Muscle of leg (tissue), 11 donors: ENCODE measurements around the gene PLCB1. TPM values are rescaled to one million over a fixed set of nuclear protein-coding genes. Genes with fewer than 3 reads are reported as not detected.
A peak's percentile ranks its signal among the peaks of the same experiment; 100 is the strongest.
"Not testable (repeated sequence)": the region's sequence is repeated elsewhere in the genome, so short reads cannot be mapped to it uniquely, and the experiment has no call there.

Source experiments
- DNase-seq: peaks from one replicate; pipeline ENCODE4 v3.0.0; 2013
- H3K27ac ChIP-seq: one replicate; pipeline ENCODE4 v1.5.1; 2013; ENCODE audit warnings: mild to moderate bottlenecking, low read length, control low read depth
- H3K27me3 ChIP-seq: one replicate; pipeline ENCODE4 v1.6.1; 2013; ENCODE audit warnings: low read length; ENCODE audit not compliant: control insufficient read depth, insufficient read depth
- H3K36me3 ChIP-seq: one replicate; pipeline ENCODE4 v1.6.1; 2013; ENCODE audit warnings: low read length; ENCODE audit not compliant: control insufficient read depth, insufficient read depth
- H3K4me1 ChIP-seq: one replicate; pipeline ENCODE4 v1.6.1; 2013; ENCODE audit warnings: low read length; ENCODE audit not compliant: control insufficient read depth, insufficient read depth
- H3K4me3 ChIP-seq: one replicate; pipeline ENCODE4 v1.5.1; 2013; ENCODE audit warnings: low read length, control low read depth
- H3K9me3 ChIP-seq: replicated peaks from 2 replicates; pipeline ENCODE4 v1.6.1; 2013; ENCODE audit warnings: low read depth, low read length; ENCODE audit not compliant: control insufficient read depth
- WGBS: methylation state at CpG from one replicate; pipeline ENCODE4 v1.1.5; 2013; ENCODE audit warnings: missing lambda C conversion rate; ENCODE audit not compliant: insufficient coverage; 5-methylcytosine and 5-hydroxymethylcytosine counted together
- polyA plus RNA-seq, 8 donors: library from polyadenylated mRNA; unstranded; fragments of 120-200 nt; gene quantifications; one replicate each; pipeline versions ENCODE4 v1.2.1 to v1.2.3, GENCODE V29; 2013; ENCODE audit warnings: inconsistent platforms in 1 of 8, low replicate concordance in 1 of 8; ENCODE audit not compliant: insufficient read length in 8 of 8, insufficient read depth in 1 of 8
- total RNA-seq: library from RNA; stranded (reverse); fragments of 120-200 nt; gene quantifications from one replicate; pipeline ENCODE4 v1.2.4, GENCODE V29; 2013

Gene PLCB1
- total and polyA plus RNA-seq, 9 donors: 6.8 to 14.3 (median 9.0) TPM

DNA sequence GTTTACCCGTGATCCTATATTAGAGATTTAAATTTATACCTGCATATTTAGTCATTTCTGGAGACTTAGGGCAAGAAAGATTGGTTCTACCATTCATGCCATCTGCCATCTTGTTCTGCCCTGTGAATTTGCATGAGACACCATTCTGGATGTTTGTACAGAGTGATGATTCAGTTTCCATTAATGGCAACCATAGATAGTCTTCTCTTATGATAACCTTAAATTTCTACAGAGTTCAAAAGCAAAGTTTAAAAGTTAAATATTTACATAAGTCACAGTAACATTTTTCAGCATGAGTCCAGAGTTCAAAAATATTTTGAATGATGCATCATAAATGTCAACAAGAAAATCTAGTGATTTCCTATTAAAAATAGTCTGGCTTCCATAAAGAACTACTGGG is 23.2 kb downstream of the PLCB1 start:
- DNase-seq: no peak
- Histone ChIP-seq H3K4me3 (no peak overlapping the region), H3K9me3 (no peaks in the 10 kb centered on the region), H3K36me3 (no peaks in the 10 kb centered on the region), H3K27me3 (no peaks in the 10 kb centered on the region), H3K4me1 (peaks cover 7% of the 10 kb centered on the region), H3K27ac (peak overlapping the region; percentile 24)
- no CpG with 5 or more reads among the region's 1 CpG for WGBS

DNA sequence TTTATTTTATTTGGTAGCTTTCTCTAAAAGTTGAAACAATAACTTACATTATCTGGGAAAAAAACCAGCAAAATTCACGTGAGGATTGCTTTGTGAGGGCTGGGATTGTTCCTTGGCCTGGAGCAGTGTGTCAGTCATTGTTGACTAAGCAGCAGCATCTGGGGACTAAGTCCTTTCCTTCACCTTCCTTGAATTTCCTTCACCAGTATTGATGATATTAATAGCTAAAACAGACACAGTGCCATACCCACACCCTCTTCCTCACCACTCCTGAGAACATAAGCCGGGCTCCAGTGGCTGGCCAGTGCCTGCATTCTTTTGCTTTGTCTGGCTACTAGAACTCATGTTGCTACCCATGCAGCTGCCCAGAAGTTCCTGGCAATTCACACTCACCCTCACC is 23.7 kb downstream of the PLCB1 start:
- peaks cover 7% of the 10 kb centered on the region for H3K4me1 ChIP-seq
- H3K4me3 ChIP-seq: no peak overlapping the region
- H3K36me3 ChIP-seq: no peaks in the 10 kb centered on the region
- peak overlapping the region; percentile 35 for H3K27ac ChIP-seq
- WGBS: 83% methylated on average over 1 of the region's 2 CpGs
- peak; percentile 48 for DNase-seq
- H3K27me3 ChIP-seq: no peaks in the 10 kb centered on the region
- no peaks in the 10 kb centered on the region for H3K9me3 ChIP-seq

DNA sequence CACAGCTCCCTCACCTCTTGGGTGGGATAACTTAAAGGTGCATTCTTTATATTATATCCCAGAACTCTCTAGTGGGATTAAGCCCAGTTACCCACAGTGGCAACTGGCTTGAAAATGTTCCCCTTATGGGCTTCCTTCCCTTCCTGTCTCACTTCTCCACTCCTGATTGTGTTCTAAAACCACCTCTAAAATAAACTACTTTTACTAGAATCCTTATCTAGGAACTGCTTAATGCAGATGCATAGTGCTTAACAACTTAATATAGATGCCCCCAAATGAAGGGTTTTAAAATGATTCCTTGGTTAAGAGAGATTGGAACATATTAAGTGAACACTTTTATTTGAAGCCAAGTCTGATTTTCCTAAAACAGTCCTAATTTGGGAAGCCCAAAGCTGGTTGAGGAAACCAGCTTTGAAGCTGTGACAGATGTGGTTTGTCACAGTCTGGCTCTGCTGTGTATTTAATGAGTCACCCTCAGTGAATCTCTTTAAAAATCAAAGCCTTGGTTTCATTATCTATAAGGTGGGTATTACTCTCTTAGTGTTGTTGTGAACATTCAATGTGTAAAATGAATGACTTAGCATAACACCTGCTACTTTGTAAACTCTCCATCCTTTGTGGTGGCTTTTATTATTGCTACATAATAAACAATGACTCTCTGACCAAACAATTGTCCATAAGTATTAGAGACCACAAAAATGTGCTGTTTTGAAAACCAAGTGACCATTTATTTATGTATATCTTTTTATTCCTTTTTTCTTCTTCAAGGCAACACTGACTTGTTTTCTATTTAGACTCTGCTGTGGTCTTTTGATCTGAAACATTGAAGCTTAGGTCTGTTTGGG is 24.4 kb downstream of the PLCB1 start:
- H3K36me3 ChIP-seq: no peaks in the 10 kb centered on the region
- no peaks in the 10 kb centered on the region for H3K9me3 ChIP-seq
- peaks cover 5% of the 10 kb centered on the region for H3K4me1 ChIP-seq
- no peak overlapping the region for H3K4me3 ChIP-seq
- no peaks in the 10 kb centered on the region for H3K27me3 ChIP-seq
- DNase-seq: no peak
- no peak overlapping the region for H3K27ac ChIP-seq

DNA sequence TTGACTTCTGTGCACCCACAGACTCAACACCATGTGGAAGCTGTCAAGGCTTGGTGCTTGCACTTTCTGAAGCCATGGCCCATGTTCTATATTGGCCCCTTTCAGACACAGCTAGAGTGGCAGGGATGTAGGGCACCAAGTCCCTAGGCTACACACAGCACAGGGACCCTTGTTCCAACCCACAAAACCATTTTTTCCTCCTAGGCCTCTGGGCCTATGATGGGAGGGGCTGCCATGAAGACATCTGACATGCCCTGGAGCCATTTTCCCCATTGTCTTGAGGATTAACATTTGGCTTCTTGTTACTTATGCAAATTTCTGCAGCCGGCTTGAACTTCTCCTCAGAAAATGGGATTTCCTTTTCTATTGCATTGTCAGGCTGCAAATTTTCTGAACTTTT is 27.2 kb downstream of the PLCB1 start:
- not testable (repeated sequence) for DNase-seq, H3K9me3 ChIP-seq, H3K4me1 ChIP-seq, H3K4me3 ChIP-seq, H3K36me3 ChIP-seq, H3K27ac ChIP-seq, H3K27me3 ChIP-seq
- no CpG with 5 or more reads among the region's 1 CpG for WGBS

DNA sequence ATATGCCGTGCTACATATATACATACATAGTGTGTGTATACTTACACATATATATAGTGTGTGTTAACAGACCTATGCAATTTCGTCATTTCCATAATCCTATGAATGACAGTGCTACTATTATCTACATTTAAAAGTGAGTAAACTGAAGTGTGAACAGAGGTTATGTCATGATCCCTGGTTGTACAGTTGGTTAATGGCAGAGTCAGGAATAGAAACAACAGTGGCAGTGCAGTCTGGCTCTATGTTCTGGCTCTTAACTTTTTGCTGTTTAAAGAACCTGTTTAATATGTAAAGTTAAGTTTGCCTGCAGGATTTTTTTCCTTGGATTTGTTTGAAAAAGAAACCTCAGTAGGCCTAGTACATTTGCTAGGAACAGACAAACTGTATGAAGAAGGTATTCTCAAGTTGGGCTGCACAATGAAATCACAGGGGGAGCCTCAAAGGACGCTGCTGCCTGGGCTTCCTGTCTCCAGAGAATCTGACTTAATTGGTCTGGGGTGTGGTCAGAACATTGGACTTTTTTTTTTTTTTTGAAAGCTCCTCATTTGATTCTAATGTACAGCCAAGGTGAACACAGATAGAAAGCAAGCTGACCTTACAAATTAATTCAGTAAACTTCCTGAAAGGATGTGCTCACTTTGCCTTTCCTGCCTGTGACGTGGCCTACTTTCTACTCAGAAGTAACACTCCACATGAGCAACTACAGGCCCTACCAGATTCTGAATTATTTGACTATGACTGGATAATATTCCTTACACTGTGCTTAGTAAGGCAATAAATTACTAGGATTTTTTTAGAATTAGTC is 29.4 kb downstream of the PLCB1 start:
- H3K4me1 ChIP-seq: no peaks in the 10 kb centered on the region
- no peaks in the 10 kb centered on the region for H3K9me3 ChIP-seq
- no peaks in the 10 kb centered on the region for H3K36me3 ChIP-seq
- no CpG with 5 or more reads among the region's 4 CpGs for WGBS
- no peak for DNase-seq
- H3K27me3 ChIP-seq: no peaks in the 10 kb centered on the region
- H3K27ac ChIP-seq: no peak overlapping the region
- no peak overlapping the region for H3K4me3 ChIP-seq

DNA sequence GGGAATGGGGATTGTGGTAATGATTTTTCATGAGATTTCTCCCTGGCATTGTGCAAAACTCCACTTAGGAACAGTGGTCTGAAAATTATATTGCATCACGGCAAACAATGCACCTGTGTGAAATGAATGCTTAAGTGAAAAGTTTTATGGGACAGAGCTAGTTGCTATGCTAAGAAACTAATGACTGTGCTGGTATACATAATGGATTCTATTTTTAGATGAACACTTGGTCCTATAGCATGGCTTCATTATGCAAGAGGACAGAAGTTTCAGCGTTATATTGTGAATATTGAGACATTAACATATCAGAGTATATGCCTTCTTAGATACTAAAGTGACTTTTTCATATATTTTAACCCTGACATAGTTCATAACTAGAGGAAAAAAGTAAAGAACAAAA is 30.5 kb downstream of the PLCB1 start:
- no peaks in the 10 kb centered on the region for H3K9me3 ChIP-seq
- no peak overlapping the region for H3K27ac ChIP-seq
- no peaks in the 10 kb centered on the region for H3K27me3 ChIP-seq
- no peak for DNase-seq
- no peaks in the 10 kb centered on the region for H3K36me3 ChIP-seq
- H3K4me3 ChIP-seq: no peak overlapping the region
- 100% methylated on average over 1 of the region's 2 CpGs for WGBS
- no peaks in the 10 kb centered on the region for H3K4me1 ChIP-seq

DNA sequence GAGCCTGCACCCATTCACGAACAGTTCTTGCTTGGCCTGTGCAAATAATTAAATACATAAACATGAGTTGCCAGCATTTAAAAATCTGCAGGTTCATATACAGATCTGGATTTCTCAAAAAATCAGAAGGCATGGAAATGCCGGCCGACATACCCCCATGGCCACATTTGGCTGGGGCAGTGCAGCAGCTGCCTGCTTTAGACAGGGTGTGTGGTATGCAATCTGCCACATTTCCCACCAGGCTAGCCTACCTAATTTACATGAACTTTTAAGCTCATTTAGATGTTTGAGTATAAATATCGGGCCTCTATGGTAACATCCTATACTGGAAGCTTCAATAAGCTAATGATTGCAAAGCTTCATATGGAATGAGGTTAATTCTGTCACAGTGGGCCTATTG is 31.5 kb downstream of the PLCB1 start:
- WGBS: 67% methylated on average over 1 of the region's 4 CpGs
- Histone ChIP-seq H3K4me3 (no peak overlapping the region), H3K9me3 (no peaks in the 10 kb centered on the region)

DNA sequence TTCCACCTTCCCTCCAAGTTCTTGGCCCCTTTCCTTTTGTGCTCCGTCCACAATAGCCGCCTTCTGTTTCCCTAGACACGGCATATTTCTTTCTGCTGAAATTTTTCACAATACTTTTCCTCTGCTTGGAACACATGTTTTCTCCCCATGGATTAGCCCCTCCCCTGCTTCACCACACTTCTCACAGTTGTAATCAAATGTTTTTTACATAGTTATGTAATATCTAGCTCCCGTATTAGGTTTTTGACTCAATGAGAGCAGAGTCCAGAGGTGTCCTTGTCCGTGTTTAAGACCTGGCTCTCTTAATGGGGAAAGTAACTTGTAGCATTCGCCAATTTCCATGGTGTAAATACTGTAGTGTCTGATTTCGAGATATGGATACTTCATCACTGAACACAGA is 34.7 kb downstream of the PLCB1 start:
- Histone ChIP-seq H3K4me1 (no peaks in the 10 kb centered on the region), H3K27ac (no peak overlapping the region), H3K9me3 (no peaks in the 10 kb centered on the region), H3K4me3 (no peak overlapping the region), H3K36me3 (no peaks in the 10 kb centered on the region), H3K27me3 (no peaks in the 10 kb centered on the region)
- WGBS: 79% methylated on average over 4 of the region's 7 CpGs
- no peak for DNase-seq

More for the DNA sequence above, 31.5 kb downstream of the PLCB1 start:
- Histone ChIP-seq H3K27ac (no peak overlapping the region), H3K4me1 (no peaks in the 10 kb centered on the region), H3K27me3 (no peaks in the 10 kb centered on the region), H3K36me3 (no peaks in the 10 kb centered on the region)
- no peak for DNase-seq

DNA sequence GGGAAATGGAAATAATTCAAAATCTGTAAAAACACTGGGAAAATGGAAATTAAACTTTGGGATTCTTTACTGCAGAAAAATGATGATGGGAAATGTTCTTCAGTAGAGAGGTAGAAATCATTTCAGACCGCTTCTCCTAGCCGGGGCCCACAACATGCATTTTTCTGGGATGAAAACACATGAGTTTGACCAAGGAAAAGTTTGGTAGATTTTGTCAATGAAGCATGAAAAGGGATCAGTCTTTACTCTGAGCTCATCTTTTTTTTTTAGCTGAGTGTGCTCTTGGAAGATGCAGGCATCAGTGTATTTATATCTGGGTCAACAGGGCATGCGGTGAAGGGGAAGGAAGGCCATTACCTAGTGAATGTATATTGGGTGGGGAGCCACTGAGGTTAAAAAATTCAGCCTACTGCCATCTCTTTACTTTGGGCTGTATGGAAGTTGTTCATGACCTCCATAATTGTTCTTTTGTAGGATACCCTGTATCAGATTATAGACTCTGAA is 36.8 kb downstream of the PLCB1 start:
- H3K27ac ChIP-seq: no peak overlapping the region
- 95% methylated on average over 3 of the region's 3 CpGs for WGBS
- no peaks in the 10 kb centered on the region for H3K9me3 ChIP-seq
- H3K36me3 ChIP-seq: no peaks in the 10 kb centered on the region
- no peak for DNase-seq
- no peak overlapping the region for H3K4me3 ChIP-seq
- H3K4me1 ChIP-seq: no peaks in the 10 kb centered on the region
- no peaks in the 10 kb centered on the region for H3K27me3 ChIP-seq

DNA sequence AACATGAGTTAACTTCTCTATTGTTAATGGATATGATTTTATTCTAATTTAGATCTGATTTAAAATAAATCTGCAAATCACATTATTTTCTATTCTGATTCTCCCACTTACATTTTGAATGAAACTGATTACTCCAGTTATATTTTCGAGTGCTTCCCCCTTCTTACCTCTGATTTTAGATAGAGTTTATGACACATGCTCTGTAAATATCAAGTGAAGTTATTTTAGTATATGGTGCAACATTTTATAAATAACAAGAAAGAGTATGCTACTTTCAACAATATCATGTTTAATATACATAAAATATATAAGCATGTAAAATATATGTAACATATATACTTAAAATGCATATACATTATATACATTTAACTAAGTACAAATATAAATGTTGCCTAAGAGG is 38.9 kb downstream of the PLCB1 start:
- no peaks in the 10 kb centered on the region for H3K27me3 ChIP-seq
- no peak overlapping the region for H3K4me3 ChIP-seq
- H3K36me3 ChIP-seq: no peaks in the 10 kb centered on the region
- H3K9me3 ChIP-seq: no peaks in the 10 kb centered on the region
- no CpG with 5 or more reads among the region's 1 CpG for WGBS
- H3K4me1 ChIP-seq: no peaks in the 10 kb centered on the region
- no peak overlapping the region for H3K27ac ChIP-seq
- no peak for DNase-seq
